Measurements from ENCODE around the gene TRMT1L. TPM values are rescaled to one million over a fixed set of nuclear protein-coding genes. Genes with fewer than 3 reads are reported as not detected.

The TRMT1L gene
- total RNA-seq, 1 donor from 2014 or later, result 21.6 TPM

GRCh38 chr1:185070051-185070450 lies 86.7 kb downstream of the TRMT1L start:
- no peaks in the 10 kb centered on the region for H3K27me3 Mint-ChIP-seq
- no peak overlapping the region for H3K27ac Mint-ChIP-seq
- H3K4me1 Mint-ChIP-seq (ENCODE audit: unreplicated experiment), result peaks cover 9% of the 10 kb centered on the region
- peaks cover 33% of the 10 kb centered on the region for H3K36me3 Mint-ChIP-seq
- TF ChIP-seq CTCF (conservative IDR thresholded peaks at IDR 0.05), result no peak
- DNase-seq (ENCODE audit: extremely low spot score, unreplicated experiment), result no peak
- H3K9me3 Mint-ChIP-seq, result no peaks in the 10 kb centered on the region
- no peak overlapping the region for H3K4me3 Mint-ChIP-seq

- Mint-ChIP-seq H3K27ac (no peak overlapping the region), H3K36me3 (peaks cover 33% of the 10 kb centered on the region), H3K27me3 (no peaks in the 10 kb centered on the region), H3K4me3 (no peak overlapping the region), H3K4me1 (ENCODE audit: unreplicated experiment) (peaks cover 9% of the 10 kb centered on the region), H3K9me3 (no peaks in the 10 kb centered on the region)
- no peak for TF ChIP-seq CTCF (conservative IDR thresholded peaks at IDR 0.05)
- DNase-seq (ENCODE audit: extremely low spot score, unreplicated experiment), result no peak
Observed at GRCh38 chr1:185069202-185069772, 87.5 kb downstream of the TRMT1L start.

- Mint-ChIP-seq H3K9me3 (no peaks in the 10 kb centered on the region), H3K4me1 (ENCODE audit: unreplicated experiment) (peaks cover 9% of the 10 kb centered on the region), H3K36me3 (peaks cover 42% of the 10 kb centered on the region), H3K4me3 (no peak overlapping the region), H3K27ac (no peak overlapping the region), H3K27me3 (no peaks in the 10 kb centered on the region)
- no peak for TF ChIP-seq CTCF (conservative IDR thresholded peaks at IDR 0.05)
- DNase-seq (ENCODE audit: extremely low spot score, unreplicated experiment), result no peak
Observed at GRCh38 chr1:185068341-185068740, 88.4 kb downstream of the TRMT1L start.

Other genes starting within 250 kb of the TRMT1L start
- 3.1 and 3.5 TPM in 2 replicates for gene NIBAN1, start 182.4 kb downstream of the TRMT1L start, total RNA-seq (ENCODE audit: low replicate concordance)
- gene RNF2, start 111.4 kb downstream of the TRMT1L start, total RNA-seq (ENCODE audit: low replicate concordance), result 17.6 and 31.0 TPM in 2 replicates
- 4.4 and 6.2 TPM in 2 replicates for gene SWT1, start 214 bp upstream of the TRMT1L start, total RNA-seq (ENCODE audit: low replicate concordance)
- gene IVNS1ABP, start 160.3 kb upstream of the TRMT1L start, total RNA-seq (ENCODE audit: low replicate concordance), result 63.7 and 98.2 TPM in 2 replicates

All from type B pancreatic cell (in vitro differentiated cells).